ENCODE data around the gene CRTAC1. TPM values are rescaled to one million over a fixed set of nuclear protein-coding genes. Genes with fewer than 3 reads are reported as not detected.

Gene CRTAC1
- total RNA-seq, 4 donors from 2014 or later = 17.5 to 35.1 (median 22.9) TPM

GRCh38 chr10:97891497-97892167 is 138.8 kb downstream of the CRTAC1 start:
- Histone ChIP-seq H3K9me3 (no peaks in the 10 kb centered on the region), H3K4me3 (no peak overlapping the region), H3K27ac (no peak overlapping the region), H3K36me3 (no peaks in the 10 kb centered on the region), H3K4me1 (peaks cover 0 to 17% (median 4%) of the 10 kb centered on the region in 4 donors), H3K27me3 (no peaks in the 10 kb centered on the region)
- TF ChIP-seq, protein P1, sequence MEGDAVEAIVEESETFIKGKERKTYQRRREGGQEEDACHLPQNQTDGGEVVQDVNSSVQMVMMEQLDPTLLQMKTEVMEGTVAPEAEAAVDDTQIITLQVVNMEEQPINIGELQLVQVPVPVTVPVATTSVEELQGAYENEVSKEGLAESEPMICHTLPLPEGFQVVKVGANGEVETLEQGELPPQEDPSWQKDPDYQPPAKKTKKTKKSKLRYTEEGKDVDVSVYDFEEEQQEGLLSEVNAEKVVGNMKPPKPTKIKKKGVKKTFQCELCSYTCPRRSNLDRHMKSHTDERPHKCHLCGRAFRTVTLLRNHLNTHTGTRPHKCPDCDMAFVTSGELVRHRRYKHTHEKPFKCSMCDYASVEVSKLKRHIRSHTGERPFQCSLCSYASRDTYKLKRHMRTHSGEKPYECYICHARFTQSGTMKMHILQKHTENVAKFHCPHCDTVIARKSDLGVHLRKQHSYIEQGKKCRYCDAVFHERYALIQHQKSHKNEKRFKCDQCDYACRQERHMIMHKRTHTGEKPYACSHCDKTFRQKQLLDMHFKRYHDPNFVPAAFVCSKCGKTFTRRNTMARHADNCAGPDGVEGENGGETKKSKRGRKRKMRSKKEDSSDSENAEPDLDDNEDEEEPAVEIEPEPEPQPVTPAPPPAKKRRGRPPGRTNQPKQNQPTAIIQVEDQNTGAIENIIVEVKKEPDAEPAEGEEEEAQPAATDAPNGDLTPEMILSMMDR (IDR thresholded peaks at IDR 0.05) = no peak
- TF ChIP-seq EP300 (IDR thresholded peaks at IDR 0.05) = no peak
- no peak for TF ChIP-seq POLR2A (IDR thresholded peaks at IDR 0.05)
- 72 to 80% methylated on average over 15 to 16 of the region's 17 CpGs for WGBS, 2 donors
- no peak for DNase-seq (ENCODE audit: low spot score in 2 of 2)

GRCh38 chr10:97889461-97890265 is 140.8 kb downstream of the CRTAC1 start:
- Histone ChIP-seq H3K4me1 (peaks cover 0 to 17% (median 4%) of the 10 kb centered on the region in 4 donors), H3K27ac (peak overlapping the region in 1 of 4 donors; percentile 69), H3K4me3 (no peak overlapping the region), H3K27me3 (no peaks in the 10 kb centered on the region), H3K36me3 (no peaks in the 10 kb centered on the region), H3K9me3 (no peaks in the 10 kb centered on the region)
- TF ChIP-seq, protein P1 (IDR thresholded peaks at IDR 0.05) = no peak
- TF ChIP-seq POLR2A (IDR thresholded peaks at IDR 0.05) (no peak), EP300 (IDR thresholded peaks at IDR 0.05) (no peak)
- 47 to 54% methylated on average over 18 of the region's 18 CpGs for WGBS, 2 donors
- no peak for DNase-seq (ENCODE audit: low spot score in 2 of 2)

GRCh38 chr10:97888641-97889262 is 141.7 kb downstream of the CRTAC1 start:
- H3K4me1 ChIP-seq = peaks cover 0 to 17% (median 4%) of the 10 kb centered on the region in 4 donors
- no peaks in the 10 kb centered on the region for H3K9me3 ChIP-seq
- DNase-seq (ENCODE audit: low spot score in 2 of 2) = no peak
- peak overlapping the region in 1 of 4 donors; percentile 69 for H3K27ac ChIP-seq
- WGBS, 2 donors = 20 to 39% methylated on average over 11 to 12 of the region's 12 CpGs
- no peak overlapping the region for H3K4me3 ChIP-seq
- no peaks in the 10 kb centered on the region for H3K27me3 ChIP-seq
- TF ChIP-seq POLR2A (IDR thresholded peaks at IDR 0.05) = no peak
- TF ChIP-seq, protein P1 (IDR thresholded peaks at IDR 0.05) = no peak
- TF ChIP-seq EP300 (IDR thresholded peaks at IDR 0.05) = no peak
- H3K36me3 ChIP-seq = no peaks in the 10 kb centered on the region

- Histone ChIP-seq H3K4me3 (no peak overlapping the region), H3K36me3 (no peaks in the 10 kb centered on the region), H3K9me3 (no peaks in the 10 kb centered on the region), H3K27ac (peak overlapping the region in 1 of 4 donors; percentile 62), H3K4me1 (peaks cover 0 to 17% (median 4%) of the 10 kb centered on the region in 4 donors), H3K27me3 (no peaks in the 10 kb centered on the region)
- 92 to 96% methylated on average over 7 of the region's 7 CpGs for WGBS, 2 donors
- no peak for DNase-seq (ENCODE audit: low spot score in 2 of 2)
- TF ChIP-seq EP300 (IDR thresholded peaks at IDR 0.05) (no peak), POLR2A (IDR thresholded peaks at IDR 0.05) (no peak)
- TF ChIP-seq, protein P1 (IDR thresholded peaks at IDR 0.05) = no peak
Measured at GRCh38 chr10:97888134-97888533, 142.3 kb downstream of the CRTAC1 start.
